ENCODE results near the gene ARF5.

- TF ChIP-seq CTCF (IDR thresholded peaks at IDR 0.05) = no peak
- no peak for TF ChIP-seq ZFX (IDR thresholded peaks at IDR 0.05; ENCODE audit: borderline replicate concordance)
These were observed 30.6 kb downstream of the ARF5 start for GRCh38 chr7:127618775-127619174.

Data from 22Rv1 (cell line).